Caco-2 (cell line): ENCODE measurements around the gene ARHGEF1. TPM values are rescaled to one million over a fixed set of nuclear protein-coding genes. Genes with fewer than 3 reads are reported as not detected.

ENCODE experiments used
- BruUV-seq: library from RNA; stranded (reverse); fragments of 400-500 nt; replicated peaks from 2 replicates; lab custom pipeline; 2021; lab: Mats Ljungman, UMichigan
- CTCF ChIA-PET: fragments of 300-600 bp; sonication (Branson Sonifier 250); formaldehyde crosslinking; loops from one replicate; lab custom pipeline; 2022; ENCODE audit warnings: antibody characterized with exemption; lab: Charles Lee
- POLR2A ChIA-PET: fragments of 300-600 bp; sonication (Branson Sonifier 250); formaldehyde crosslinking; loops from one replicate; lab custom pipeline; 2022; ENCODE audit warnings: antibody characterized with exemption; lab: Charles Lee
- DNase-seq, 2 experiments: peaks; one replicate each; pipeline versions ENCODE4 v3.0.0 to v3.0.0-alpha.2; 2020 to 2022
- H3K27me3 ChIP-seq: replicated peaks from 2 replicates; pipeline ENCODE4 v1.6.0; 2011; ENCODE audit warnings: low read length; ENCODE audit not compliant: control insufficient read depth, insufficient read depth
- H3K36me3 ChIP-seq: 2 replicates; pipeline ENCODE4 v1.5.1; 2011; ENCODE audit warnings: low read length; ENCODE audit not compliant: control insufficient read depth, insufficient read depth
- H3K4me1 ChIP-seq: fragments of 250-450 bp; sonication (Bioruptor Pico); 2 replicates; pipeline ENCODE4 v1.5.1; 2020; ENCODE audit warnings: mild to moderate bottlenecking
- H3K4me3 ChIP-seq: 2 replicates; pipeline ENCODE4 v1.5.1; 2011; ENCODE audit warnings: low read depth, mild to moderate bottlenecking, control low read depth, low read length
- H3K9me3 ChIP-seq: fragments of 250-450 bp; sonication (Bioruptor Pico); 2 replicates; pipeline ENCODE4 v1.5.1; 2020; ENCODE audit warnings: mild to moderate bottlenecking, moderate library complexity
- H3K27ac Mint-ChIP-seq: one replicate; pipeline ENCODE4 v1.8.0; 2022; ENCODE audit warnings: mixed read lengths; ENCODE audit not compliant: unreplicated experiment
- H3K27me3 Mint-ChIP-seq: one replicate; pipeline ENCODE4 v1.8.0; 2022; ENCODE audit warnings: mixed read lengths; ENCODE audit not compliant: insufficient read depth, unreplicated experiment
- H3K36me3 Mint-ChIP-seq: one replicate; pipeline ENCODE4 v1.8.0; 2022; ENCODE audit warnings: mild to moderate bottlenecking, mixed read lengths; ENCODE audit not compliant: insufficient read depth, unreplicated experiment
- H3K4me1 Mint-ChIP-seq: one replicate; pipeline ENCODE4 v1.8.0; 2022; ENCODE audit warnings: low read depth, mixed read lengths; ENCODE audit not compliant: unreplicated experiment
- H3K4me3 Mint-ChIP-seq: one replicate; pipeline ENCODE4 v1.8.0; 2022; ENCODE audit warnings: mild to moderate bottlenecking, moderate library complexity, mixed read lengths; ENCODE audit not compliant: unreplicated experiment
- H3K9me3 Mint-ChIP-seq: one replicate; pipeline ENCODE4 v1.8.0; 2022; ENCODE audit warnings: mixed read lengths; ENCODE audit not compliant: unreplicated experiment
- intact Hi-C: fragments of 100-400 bp; cut with micrococcal nuclease; formaldehyde crosslinking; loops from one replicate; pipeline ENCODE4 v1.10.0; 2022; ENCODE audit not compliant: unreplicated experiment
- total RNA-seq: library from RNA; stranded (reverse); gene quantifications from 2 replicates; pipeline ENCODE4 v1.2.3, GENCODE V29; 2022
- TF ChIP-seq, protein P1 (sequence below), 2 experiments: fragments of 200-600 bp in 1 of 2; IDR thresholded peaks; 1 replicate in 1 of 2; 2 replicates in 1 of 2; pipeline versions ENCODE4 v1.5.1 to v1.8.0; 2011 to 2022; ENCODE audit warnings: antibody characterized with exemption in 1 of 2, control low read depth in 1 of 2, inconsistent platforms in 1 of 2, low read depth in 1 of 2, low read length in 1 of 2, mild to moderate bottlenecking in 1 of 2, moderate library complexity in 1 of 2; ENCODE audit not compliant: insufficient read depth in 1 of 2, severe bottlenecking in 1 of 2, unreplicated experiment in 1 of 2

The ARHGEF1 gene
- total RNA-seq, 1 experiment from 2014 or later = 63.5 TPM

- H3K4me3 Mint-ChIP-seq = no peak overlapping the region
- ChIA-PET POLR2A (no interaction called here), CTCF (no interaction called here)
- BruUV-seq = no TSS peak
- no peaks in the 10 kb centered on the region for H3K9me3 Mint-ChIP-seq
- peaks cover 13% of the 10 kb centered on the region for H3K27me3 Mint-ChIP-seq
- intact Hi-C loops = no loop called here
- H3K9me3 ChIP-seq = no peaks in the 10 kb centered on the region
- no peaks in the 10 kb centered on the region for H3K36me3 ChIP-seq
- H3K4me1 ChIP-seq = peaks cover 27% of the 10 kb centered on the region
- H3K27me3 ChIP-seq = no peaks in the 10 kb centered on the region
- no peak overlapping the region for H3K27ac Mint-ChIP-seq
- peaks cover 30% of the 10 kb centered on the region for H3K4me1 Mint-ChIP-seq
- TF ChIP-seq, protein P1, sequence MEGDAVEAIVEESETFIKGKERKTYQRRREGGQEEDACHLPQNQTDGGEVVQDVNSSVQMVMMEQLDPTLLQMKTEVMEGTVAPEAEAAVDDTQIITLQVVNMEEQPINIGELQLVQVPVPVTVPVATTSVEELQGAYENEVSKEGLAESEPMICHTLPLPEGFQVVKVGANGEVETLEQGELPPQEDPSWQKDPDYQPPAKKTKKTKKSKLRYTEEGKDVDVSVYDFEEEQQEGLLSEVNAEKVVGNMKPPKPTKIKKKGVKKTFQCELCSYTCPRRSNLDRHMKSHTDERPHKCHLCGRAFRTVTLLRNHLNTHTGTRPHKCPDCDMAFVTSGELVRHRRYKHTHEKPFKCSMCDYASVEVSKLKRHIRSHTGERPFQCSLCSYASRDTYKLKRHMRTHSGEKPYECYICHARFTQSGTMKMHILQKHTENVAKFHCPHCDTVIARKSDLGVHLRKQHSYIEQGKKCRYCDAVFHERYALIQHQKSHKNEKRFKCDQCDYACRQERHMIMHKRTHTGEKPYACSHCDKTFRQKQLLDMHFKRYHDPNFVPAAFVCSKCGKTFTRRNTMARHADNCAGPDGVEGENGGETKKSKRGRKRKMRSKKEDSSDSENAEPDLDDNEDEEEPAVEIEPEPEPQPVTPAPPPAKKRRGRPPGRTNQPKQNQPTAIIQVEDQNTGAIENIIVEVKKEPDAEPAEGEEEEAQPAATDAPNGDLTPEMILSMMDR (IDR thresholded peaks at IDR 0.05; ENCODE audit: insufficient read depth in 1 of 2, low read depth in 1 of 2, low read length in 1 of 2, severe bottlenecking in 1 of 2, unreplicated experiment in 1 of 2) = no peak
- no peak for DNase-seq
- no peak overlapping the region for H3K4me3 ChIP-seq
- H3K36me3 Mint-ChIP-seq = no peaks in the 10 kb centered on the region
Observed at GRCh38 chr19:41932259-41932719, 49.3 kb downstream of the ARHGEF1 start.

GRCh38 chr19:41932720-41933332, 49.8 kb downstream of the ARHGEF1 start:
- CTCF ChIA-PET = no interaction called here

DNA sequence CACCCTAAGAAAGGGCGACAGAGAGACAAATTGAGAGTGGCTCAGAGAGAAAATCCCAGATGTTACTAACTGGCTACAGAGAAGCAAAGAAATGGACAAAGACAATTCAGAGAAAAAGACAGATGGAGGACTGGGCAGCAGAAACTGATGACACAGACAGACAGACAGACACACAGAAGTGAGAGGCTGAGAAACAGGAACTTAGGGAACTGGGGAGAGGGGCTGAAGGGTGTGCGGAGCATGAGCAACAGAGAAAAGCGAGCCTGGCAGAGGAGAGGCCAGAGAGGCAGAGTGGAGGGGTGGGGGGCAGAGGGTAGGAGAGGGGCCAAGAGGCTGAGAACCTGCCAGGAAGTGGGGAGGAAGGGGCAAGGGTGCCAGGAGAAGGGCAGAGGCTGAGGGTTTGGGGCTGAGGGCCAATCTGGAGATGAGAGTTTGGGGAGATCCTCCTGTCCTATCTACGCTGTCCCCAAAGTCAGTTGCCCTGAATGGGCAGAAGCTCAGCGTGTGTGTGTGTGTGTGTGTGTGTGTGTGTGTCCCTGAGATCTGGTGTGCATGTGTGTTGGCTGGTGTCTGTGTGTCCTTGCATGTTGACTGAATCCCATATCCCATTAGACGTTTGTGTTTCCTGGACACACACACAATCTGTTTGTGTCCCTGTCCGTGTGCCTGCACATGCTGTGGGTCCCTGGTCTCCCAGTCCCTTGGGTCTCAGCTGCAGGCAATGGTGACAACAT, 50.9 kb downstream of the ARHGEF1 start:
- intact Hi-C loops = loop anchor here (2.0 kb wide), 1 partner anchor 49 kb away; no protein-coding TSS in a partner anchor
- no peaks in the 10 kb centered on the region for H3K9me3 Mint-ChIP-seq

More at GRCh38 chr19:41932720-41933332, 49.8 kb downstream of the ARHGEF1 start:
- Histone ChIP-seq H3K36me3 (no peaks in the 10 kb centered on the region), H3K4me1 (peaks cover 27% of the 10 kb centered on the region), H3K4me3 (no peak overlapping the region), H3K9me3 (no peaks in the 10 kb centered on the region), H3K27me3 (no peaks in the 10 kb centered on the region)
- DNase-seq = no peak
- no peak overlapping the region for H3K27ac Mint-ChIP-seq
- POLR2A ChIA-PET = no interaction called here
- intact Hi-C loops = no loop called here
- H3K4me1 Mint-ChIP-seq = peaks cover 30% of the 10 kb centered on the region
- H3K27me3 Mint-ChIP-seq = peaks cover 13% of the 10 kb centered on the region
- no peaks in the 10 kb centered on the region for H3K36me3 Mint-ChIP-seq
- TF ChIP-seq, protein P1 (IDR thresholded peaks at IDR 0.05; ENCODE audit: insufficient read depth in 1 of 2, low read depth in 1 of 2, low read length in 1 of 2, severe bottlenecking in 1 of 2, unreplicated experiment in 1 of 2) = no peak
- no peak overlapping the region for H3K4me3 Mint-ChIP-seq
- BruUV-seq = no TSS peak
- no peaks in the 10 kb centered on the region for H3K9me3 Mint-ChIP-seq

More for the DNA sequence above, 50.9 kb downstream of the ARHGEF1 start:
- TF ChIP-seq, protein P1 (IDR thresholded peaks at IDR 0.05; ENCODE audit: insufficient read depth in 1 of 2, low read depth in 1 of 2, low read length in 1 of 2, severe bottlenecking in 1 of 2, unreplicated experiment in 1 of 2) = no peak
- no peaks in the 10 kb centered on the region for H3K36me3 ChIP-seq
- no peak for DNase-seq
- BruUV-seq = no TSS peak
- no peak overlapping the region for H3K27ac Mint-ChIP-seq
- H3K36me3 Mint-ChIP-seq = no peaks in the 10 kb centered on the region
- peaks cover 13% of the 10 kb centered on the region for H3K27me3 Mint-ChIP-seq
- POLR2A ChIA-PET = no interaction called here
- H3K4me1 ChIP-seq = peaks cover 25% of the 10 kb centered on the region
- CTCF ChIA-PET = interaction anchor here (0.6 to 0.9 kb wide), 4 partner anchors 36 to 572 kb away, joined by 3 to 5 read pairs (median 4); no protein-coding TSS in a partner anchor
- no peak overlapping the region for H3K4me3 ChIP-seq
- peaks cover 29% of the 10 kb centered on the region for H3K4me1 Mint-ChIP-seq
- no peak overlapping the region for H3K4me3 Mint-ChIP-seq
- no peaks in the 10 kb centered on the region for H3K27me3 ChIP-seq
- no peaks in the 10 kb centered on the region for H3K9me3 ChIP-seq
